Endothelial cell of umbilical vein (primary cell): ENCODE results near the gene DYNC1LI1. TPM values are rescaled to one million over a fixed set of nuclear protein-coding genes. Genes with fewer than 3 reads are reported as not detected.

Source experiments
- BruUV-seq: library from RNA; stranded (reverse); fragments of 400-500 nt; replicated peaks from 2 replicates; lab custom pipeline; 2021; lab: Mats Ljungman, UMichigan
- CTCF ChIA-PET: fragments of 300-600, 350-600 bp; sonication (Branson Sonifier 250); formaldehyde crosslinking; loops from one replicate; lab custom pipeline; 2021; ENCODE audit warnings: antibody characterized with exemption, inconsistent platforms; lab: Charles Lee
- POLR2A ChIA-PET: fragments of 300-600, 350-600 bp; sonication (Branson Sonifier 250); formaldehyde crosslinking; loops from one replicate; lab custom pipeline; 2021; ENCODE audit warnings: antibody characterized with exemption, inconsistent platforms; lab: Charles Lee
- DNase-seq: peaks from one replicate; pipeline ENCODE4 v3.0.0-alpha.2; 2011; ENCODE audit warnings: low read depth, low spot score
- FAIRE-seq: peaks from 2 replicates; lab custom pipeline; 2011; peaks lifted over from hg19 to GRCh38; lab: Jason Lieb, UNC
- H2AFZ ChIP-seq: 2 replicates; pipeline ENCODE4 v1.6.0; 2012; ENCODE audit warnings: low read depth, low read length, control low read depth, inconsistent platforms
- H3K27ac ChIP-seq: 2 replicates; pipeline ENCODE4 v1.5.1; 2011; ENCODE audit warnings: low read depth, mild to moderate bottlenecking, control low read depth, low read length, moderate library complexity; ENCODE audit not compliant: insufficient read depth
- H3K27me3 ChIP-seq, 2 experiments: 2 replicates each; pipeline versions ENCODE4 v1.6.0 to v1.6.1; 2011; ENCODE audit warnings: low read length in 2 of 2, mixed read lengths in 1 of 2; ENCODE audit not compliant: control insufficient read depth in 2 of 2, insufficient read depth in 2 of 2
- H3K36me3 ChIP-seq, 2 experiments: 2 replicates in 1 of 2; 3 replicates in 1 of 2; pipeline ENCODE4 v1.5.1; 2011; ENCODE audit warnings: low read length in 2 of 2, mild to moderate bottlenecking in 1 of 2, moderate library complexity in 1 of 2; ENCODE audit not compliant: control insufficient read depth in 2 of 2, insufficient read depth in 2 of 2; ENCODE audit errors: extremely low read depth in 1 of 2
- H3K4me1 ChIP-seq: 3 replicates; pipeline ENCODE4 v1.5.1; 2011; ENCODE audit warnings: mild to moderate bottlenecking, low read length; ENCODE audit not compliant: control insufficient read depth, insufficient read depth; ENCODE audit errors: extremely low read depth
- H3K4me2 ChIP-seq: 2 replicates; pipeline ENCODE4 v1.6.1; 2011; ENCODE audit warnings: low read length, control low read depth, mixed read lengths; ENCODE audit not compliant: insufficient read depth
- H3K4me3 ChIP-seq, 3 experiments: fragments of 200-600 bp in 1 of 3; sonication (generic), shearing (Covaris generic) in 1 of 3; replicated peaks in 1 of 3; 2 replicates each; pipeline ENCODE4 v1.5.1; 2011 to 2016; ENCODE audit warnings: control low read depth in 3 of 3, low read length in 3 of 3, mild to moderate bottlenecking in 2 of 3, inconsistent platforms in 1 of 3, low read depth in 1 of 3, moderate library complexity in 1 of 3; ENCODE audit not compliant: insufficient read depth in 1 of 3
- H3K79me2 ChIP-seq: 2 replicates; pipeline ENCODE4 v1.6.0; 2012; ENCODE audit warnings: low read length, inconsistent platforms; ENCODE audit not compliant: control insufficient read depth, insufficient read depth
- H3K9ac ChIP-seq: replicated peaks from 2 replicates; pipeline ENCODE3; 2011; ENCODE audit warnings: low read length, control low read depth; ENCODE audit not compliant: insufficient read depth; ENCODE audit errors: extremely low read depth
- H3K9me1 ChIP-seq: replicated peaks from 3 replicates; pipeline ENCODE4 v1.6.0; 2011; ENCODE audit warnings: mild to moderate bottlenecking, low read length; ENCODE audit not compliant: control insufficient read depth, insufficient read depth; ENCODE audit errors: extremely low read depth
- H3K9me3 ChIP-seq: replicated peaks from 2 replicates; pipeline ENCODE4 v1.5.1; 2012; ENCODE audit warnings: low read length, inconsistent platforms; ENCODE audit not compliant: control insufficient read depth, insufficient read depth
- H4K20me1 ChIP-seq: replicated peaks from 2 replicates; pipeline ENCODE3; 2011; ENCODE audit warnings: mild to moderate bottlenecking, low read length; ENCODE audit not compliant: control insufficient read depth, insufficient read depth; ENCODE audit errors: extremely low read depth
- CTCF ChIP-seq, 2 donors: IDR thresholded peaks; 1 replicate in 1 of 2; 2 replicates in 1 of 2; pipeline ENCODE4 v1.5.1; 2011; ENCODE audit warnings: low read length in 2 of 2, mild to moderate bottlenecking in 2 of 2, moderate library complexity in 2 of 2, control low read depth in 1 of 2, inconsistent platforms in 1 of 2, low read depth in 1 of 2; ENCODE audit not compliant: insufficient read depth in 1 of 2; ENCODE audit errors: extremely low read depth in 1 of 2
- EZH2 ChIP-seq: IDR thresholded peaks from 2 replicates; pipeline ENCODE4 v1.6.1; 2012; ENCODE audit warnings: borderline replicate concordance, low read depth, mild to moderate bottlenecking, moderate library complexity, low read length, inconsistent platforms; ENCODE audit not compliant: severe bottlenecking
- FOS ChIP-seq: IDR thresholded peaks from 2 replicates; pipeline ENCODE4 v1.6.1; 2011; ENCODE audit warnings: mild to moderate bottlenecking, low read length, moderate library complexity, borderline replicate concordance; ENCODE audit not compliant: insufficient read depth
- GATA2 ChIP-seq: IDR thresholded peaks from 2 replicates; pipeline ENCODE4 v1.7.0; 2011; ENCODE audit warnings: low read depth, mild to moderate bottlenecking, moderate library complexity, mixed read lengths, low read length; ENCODE audit not compliant: insufficient read length, insufficient read depth
- JUN ChIP-seq: IDR thresholded peaks from 2 replicates; pipeline ENCODE4 v1.6.1; 2011; ENCODE audit warnings: borderline replicate concordance, low read depth; ENCODE audit not compliant: insufficient read length, insufficient read depth
- MAX ChIP-seq: IDR thresholded peaks from 2 replicates; pipeline ENCODE4 v1.6.1; 2011; ENCODE audit not compliant: insufficient read depth, insufficient read length
- MYC ChIP-seq: IDR thresholded peaks from one replicate; pipeline ENCODE4 v1.6.1; 2011; ENCODE audit warnings: mild to moderate bottlenecking, low read depth, low read length
- POLR2A ChIP-seq: IDR thresholded peaks from 2 replicates; pipeline ENCODE4 v1.6.1; 2012; ENCODE audit warnings: low read depth, mild to moderate bottlenecking, control low read depth, low read length
- POLR2AphosphoS5 ChIP-seq: IDR thresholded peaks from 2 replicates; pipeline ENCODE4 v1.6.1; 2012; ENCODE audit warnings: low read depth, mild to moderate bottlenecking, control low read depth, low read length, moderate library complexity; ENCODE audit not compliant: insufficient read depth
- dilution Hi-C: fragments of 300-500 bp; cut with MboI; formaldehyde crosslinking; loops from one replicate; pipeline ENCODE4 v1.15.0; 2019; ENCODE audit warnings: low sequenced_read_pairs; ENCODE audit not compliant: extremely low pct_ligation_motif_present
- intact Hi-C: fragments of 100-400 bp; cut with micrococcal nuclease; formaldehyde crosslinking; loops from one replicate; pipeline ENCODE4 v1.10.0; 2022
- polyA plus RNA-seq, 4 experiments: library from polyadenylated mRNA; depleted of rRNA in 3 of 4; stranded (reverse) in 3 of 4; unstranded in 1 of 4; fragments of >200 nt; gene quantifications; 2 replicates each; pipeline versions ENCODE4 v1.2.1 to v1.2.3, GENCODE V29; 2011 to 2012; ENCODE audit warnings: missing spikeins in 1 of 4
- total RNA-seq: library from RNA; stranded (reverse); gene quantifications from 2 replicates; pipeline ENCODE4 v1.2.3, GENCODE V29; 2021

DYNC1LI1 gene
- total and polyA plus RNA-seq, 2 donors (not counting 3 experiments of a cell fraction or from before 2014, with no cell fraction given): 14.9 to 47.6 TPM

GRCh38 chr3:32531010-32531647, 39.5 kb downstream of the DYNC1LI1 start:
- CTCF ChIA-PET: interaction anchor here (0.6 to 1.3 kb wide), 6 partner anchors 8 to 765 kb away, joined by 3 to 4 read pairs (median 3); no protein-coding TSS in a partner anchor
- Histone ChIP-seq H3K4me2 (no peak overlapping the region), H3K9me1 (no peaks in the 10 kb centered on the region), H2AFZ (no peak overlapping the region), H3K4me1 (no peaks in the 10 kb centered on the region), H3K9ac (no peak overlapping the region), H3K27ac (no peak overlapping the region), H4K20me1 (no peaks in the 10 kb centered on the region), H3K9me3 (no peaks in the 10 kb centered on the region), H3K36me3 (peaks cover 2 to 16% of the 10 kb centered on the region in 2 experiments), H3K27me3 (no peaks in the 10 kb centered on the region), H3K79me2 (no peaks in the 10 kb centered on the region), H3K4me3 (no peak overlapping the region)
- no peak for FAIRE-seq
- TF ChIP-seq EZH2 (no peak), MAX (no peak), POLR2AphosphoS5 (no peak), POLR2A (no peak), MYC (no peak)
- no TSS peak for BruUV-seq
- intact Hi-C loops (no loop called here), dilution Hi-C loops (no loop called here)
- POLR2A ChIA-PET: interaction anchor here (0.6 kb wide), 1 partner anchor 171 kb away, joined by 7 read pairs; no protein-coding TSS in a partner anchor
- no peak for DNase-seq

GRCh38 chr3:32525720-32526119, 44.9 kb downstream of the DYNC1LI1 start:
- POLR2A ChIA-PET: no interaction called here
- no TSS peak for BruUV-seq

More at GRCh38 chr3:32525720-32526119, 44.9 kb downstream of the DYNC1LI1 start:
- Histone ChIP-seq H3K79me2 (no peaks in the 10 kb centered on the region), H3K4me1 (no peaks in the 10 kb centered on the region), H3K4me3 (no peak overlapping the region), H3K4me2 (no peak overlapping the region), H3K9me3 (no peaks in the 10 kb centered on the region), H3K36me3 (peaks cover 2 to 13% of the 10 kb centered on the region in 2 experiments), H4K20me1 (no peaks in the 10 kb centered on the region), H2AFZ (no peak overlapping the region), H3K27me3 (no peaks in the 10 kb centered on the region), H3K9me1 (no peaks in the 10 kb centered on the region), H3K9ac (no peak overlapping the region), H3K27ac (no peak overlapping the region)
- no peak for TF ChIP-seq POLR2A
- no peak for TF ChIP-seq JUN
- no peak for TF ChIP-seq GATA2
- no peak for TF ChIP-seq FOS
- TF ChIP-seq POLR2AphosphoS5: no peak
- TF ChIP-seq CTCF (IDR thresholded peaks at IDR 0.05; ENCODE audit: extremely low read depth in 1 of 2, insufficient read depth in 1 of 2, low read depth in 1 of 2, low read length in 2 of 2): no peak
- no peak for TF ChIP-seq MAX
- no peak for TF ChIP-seq EZH2
- TF ChIP-seq MYC: no peak
- DNase-seq (no peak), FAIRE-seq (no peak)
- dilution Hi-C loops (no loop called here), intact Hi-C loops (no loop called here)
- CTCF ChIA-PET: no interaction called here
